NCI-H2107 treated with DMSO at 0.1 percent for 48 hours (cell line): ENCODE measurements around the gene ORAI1.
"Not testable (repeated sequence)": the region's sequence is repeated elsewhere in the genome, so short reads cannot be mapped to it uniquely, and the experiment has no call there.

Experiments
- DNase-seq: peaks from one replicate; lab custom pipeline; 2025; ENCODE audit not compliant: unreplicated experiment; lab: John Stamatoyannopoulos, UW

ORAI1 gene

DNA sequence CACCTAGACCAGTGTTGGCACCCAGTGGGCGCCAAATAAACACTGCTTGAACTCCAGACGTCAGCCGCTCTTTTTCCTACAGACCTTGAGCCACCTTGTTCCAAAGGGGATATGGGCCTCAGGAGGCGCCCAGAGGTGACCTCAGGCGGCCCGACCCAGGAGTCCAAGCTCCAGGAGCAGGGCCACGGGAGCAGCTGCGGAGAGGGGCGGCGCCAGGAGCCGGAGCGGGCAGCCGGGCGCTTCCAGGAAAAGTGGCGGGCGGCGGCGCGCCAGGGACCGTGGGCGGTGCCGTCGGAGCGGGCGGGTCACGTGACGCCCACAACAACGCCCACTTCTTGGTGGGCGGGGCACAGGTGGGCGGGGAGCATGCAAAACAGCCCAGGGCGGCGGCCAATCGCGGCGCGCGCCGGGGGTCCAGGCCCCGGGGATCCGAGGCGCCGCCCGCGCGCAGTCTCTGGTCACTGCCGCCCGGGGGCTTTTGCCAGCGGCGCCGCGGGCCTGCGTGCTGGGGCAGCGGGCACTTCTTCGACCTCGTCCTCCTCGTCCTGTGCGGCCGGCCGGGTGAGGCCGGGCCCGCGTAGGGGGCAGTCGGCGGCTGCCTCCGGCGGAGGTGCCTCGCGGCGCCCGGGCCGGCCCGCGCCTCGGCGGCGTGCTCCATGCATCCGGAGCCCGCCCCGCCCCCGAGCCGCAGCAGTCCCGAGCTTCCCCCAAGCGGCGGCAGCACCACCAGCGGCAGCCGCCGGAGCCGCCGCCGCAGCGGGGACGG lies at the start of gene ORAI1:
Gene ORAI1, plus strand, starts transcription at position 444 of the 766 bp plus-strand sequence.
- DNase-seq: peak; percentile 81

GRCh38 chr12:121576851-121577391 lies 49.4 kb upstream of the ORAI1 start:
- peak; percentile 29 for DNase-seq

GRCh38 chr12:121577443-121578180 lies 48.7 kb upstream of the ORAI1 start:
- DNase-seq: peak; percentile 59

DNA sequence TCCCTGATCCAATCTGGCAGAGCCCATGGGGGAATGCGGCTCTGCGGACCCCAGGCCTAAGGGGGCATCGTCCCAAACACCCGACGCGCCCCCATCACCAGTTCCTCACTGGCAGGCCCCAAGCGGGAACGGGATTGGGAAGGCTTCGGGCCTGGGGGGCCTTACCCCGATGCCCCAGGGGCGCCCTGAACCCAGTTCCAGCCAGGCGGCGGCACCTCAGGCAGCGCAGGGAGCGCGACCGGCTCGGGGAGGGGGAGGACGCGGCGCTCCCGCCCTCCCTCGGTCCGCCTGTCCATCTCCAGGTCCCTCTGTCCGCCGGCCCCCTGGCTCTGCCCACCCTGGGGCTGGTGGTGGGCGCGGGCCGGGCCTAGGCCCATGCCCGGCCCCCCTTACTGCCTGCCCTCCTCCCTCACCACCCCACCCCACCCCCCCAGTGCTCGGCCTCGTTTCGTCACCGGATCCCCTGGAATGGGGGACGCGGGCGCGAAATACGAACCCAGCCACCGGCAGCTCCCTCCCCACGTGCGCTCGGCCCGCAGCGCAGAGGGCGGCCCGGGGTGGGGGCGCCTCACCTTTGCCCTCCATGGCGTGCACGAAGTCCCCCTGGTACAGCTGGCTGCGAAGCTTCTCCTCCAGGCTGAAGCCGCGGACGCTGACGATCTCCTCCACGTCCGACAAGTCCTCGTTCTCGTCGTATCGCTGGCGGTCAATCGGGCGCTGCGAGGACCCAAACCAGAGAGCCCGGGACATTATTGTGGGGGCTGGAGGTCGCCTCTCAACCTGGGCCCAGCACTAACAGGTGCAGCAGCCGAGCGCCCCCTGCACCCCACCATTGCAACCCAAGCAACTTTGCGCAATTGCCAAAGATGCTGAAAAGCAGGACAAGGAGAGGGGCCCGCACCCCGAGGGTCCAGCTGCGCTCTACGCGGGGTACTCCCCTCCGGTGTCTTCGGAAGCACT lies 47.8 kb upstream of the ORAI1 start:
- DNase-seq: no peak

GRCh38 chr12:121579190-121579791 lies 47.0 kb upstream of the ORAI1 start:
- DNase-seq: no peak

DNA sequence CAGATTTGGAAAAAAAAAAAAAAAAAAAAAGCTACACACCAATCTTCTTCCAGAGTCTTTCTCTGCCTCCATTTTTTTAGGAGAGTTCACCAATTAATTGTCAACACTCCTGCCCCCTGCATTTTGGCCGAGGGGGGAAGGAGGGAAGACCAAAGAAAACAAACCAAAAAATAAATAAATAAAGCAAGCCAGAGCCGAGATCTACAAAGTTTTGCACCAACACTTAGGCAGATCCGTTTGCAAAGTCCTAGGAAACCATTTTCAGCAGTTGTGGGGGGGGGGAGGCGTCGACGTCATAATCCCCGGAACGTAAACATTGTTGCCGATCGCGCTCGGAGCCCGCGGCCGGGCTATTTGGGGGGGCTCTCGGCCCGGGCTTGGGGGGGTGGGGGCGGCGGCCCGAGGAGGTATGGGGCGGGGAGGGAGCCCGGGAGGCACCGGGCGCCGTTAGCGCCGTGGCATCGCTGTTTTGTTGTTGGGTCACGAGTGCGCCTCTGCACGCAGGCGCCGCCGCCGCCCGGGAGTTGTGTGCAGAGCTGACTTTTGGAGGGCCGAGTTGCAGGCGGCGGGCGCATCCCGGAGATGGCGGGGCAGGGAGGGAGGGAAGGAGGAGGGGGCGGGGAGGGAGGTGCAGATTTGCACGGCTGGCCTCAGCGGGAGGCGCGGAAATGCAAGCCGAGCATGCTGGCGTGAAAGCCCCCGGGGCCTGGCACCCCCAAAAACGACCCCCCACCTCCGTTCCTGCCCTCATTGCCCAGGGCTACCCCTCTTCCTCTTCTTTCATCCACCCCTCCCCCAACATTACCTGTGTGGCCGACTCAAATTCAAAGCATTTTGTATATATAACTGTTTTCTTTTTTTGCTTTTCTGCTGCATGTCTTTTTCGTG lies 46.1 kb upstream of the ORAI1 start:
- DNase-seq: peak; percentile 75

DNA sequence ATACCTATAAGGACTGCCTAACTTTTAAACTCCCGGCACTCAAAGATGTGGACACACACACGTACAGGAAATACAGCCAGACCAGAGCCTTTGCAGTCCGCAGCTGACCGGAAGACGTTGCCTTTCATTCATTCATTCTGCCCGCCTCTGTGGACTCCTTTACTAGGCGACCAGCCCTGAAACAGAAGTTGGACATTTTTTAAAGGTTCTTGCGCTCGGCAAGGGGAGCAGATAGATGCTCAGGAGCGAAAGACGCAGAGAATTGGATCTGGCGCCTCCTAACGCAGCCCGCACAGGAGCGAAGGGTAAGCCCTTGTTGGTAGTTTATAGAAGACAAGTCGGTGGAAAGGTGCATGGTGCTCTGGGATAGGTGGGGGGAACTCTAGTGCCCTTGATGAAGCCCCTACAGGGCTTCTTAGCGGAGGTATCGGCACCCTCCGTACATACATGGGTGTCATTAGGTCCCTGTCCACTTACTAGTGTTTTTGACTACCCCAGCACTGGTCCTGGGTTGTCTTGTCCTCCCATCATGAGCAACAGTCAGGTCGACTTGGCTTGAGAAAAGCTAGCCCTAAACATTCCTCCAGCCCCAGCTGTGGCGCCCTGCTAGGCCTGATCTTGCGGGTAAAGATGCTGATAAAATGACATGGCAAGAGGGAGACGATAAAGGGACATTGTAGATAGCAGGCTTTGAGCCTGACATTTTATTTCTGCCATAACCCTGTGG lies 45.2 kb upstream of the ORAI1 start, which contains the start of gene KDM2B:
Gene KDM2B, minus strand, starts transcription at position 65 of the 727 bp plus-strand sequence. CDS start 112 bp downstream, outside the sequence.
- no peak for DNase-seq

- no peak for DNase-seq
These were observed 44.5 kb upstream of the ORAI1 start for GRCh38 chr12:121581686-121582429.

GRCh38 chr12:121582583-121583333 lies 43.6 kb upstream of the ORAI1 start:
- no peak for DNase-seq

GRCh38 chr12:121583334-121583661 lies 43.0 kb upstream of the ORAI1 start:
- DNase-seq: not testable (repeated sequence)

DNA sequence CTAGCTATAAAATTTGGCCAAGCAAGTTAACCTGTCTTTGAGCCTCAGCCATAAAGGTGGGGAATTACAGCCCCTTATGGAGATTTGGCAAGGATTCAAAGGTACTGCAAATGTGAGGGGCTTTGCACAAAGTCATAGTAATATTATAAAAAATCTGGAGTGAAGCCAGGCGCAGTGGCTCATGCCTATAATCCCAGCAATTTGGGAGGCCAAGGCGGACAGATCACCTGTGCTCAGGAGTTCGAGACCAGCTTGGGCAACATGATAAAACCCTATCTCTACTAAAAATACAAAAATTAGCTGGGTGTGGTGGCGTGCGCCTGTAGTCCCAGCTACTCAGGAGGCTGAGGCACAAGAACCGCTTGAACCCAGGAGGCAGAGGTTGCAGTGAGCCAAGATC lies 41.4 kb upstream of the ORAI1 start:
- DNase-seq: not testable (repeated sequence)

- DNase-seq: no peak
These were observed 35.7 kb upstream of the ORAI1 start for GRCh38 chr12:121590476-121591143.

- DNase-seq: no peak
These were observed 34.0 kb upstream of the ORAI1 start for GRCh38 chr12:121592320-121592719.

DNA sequence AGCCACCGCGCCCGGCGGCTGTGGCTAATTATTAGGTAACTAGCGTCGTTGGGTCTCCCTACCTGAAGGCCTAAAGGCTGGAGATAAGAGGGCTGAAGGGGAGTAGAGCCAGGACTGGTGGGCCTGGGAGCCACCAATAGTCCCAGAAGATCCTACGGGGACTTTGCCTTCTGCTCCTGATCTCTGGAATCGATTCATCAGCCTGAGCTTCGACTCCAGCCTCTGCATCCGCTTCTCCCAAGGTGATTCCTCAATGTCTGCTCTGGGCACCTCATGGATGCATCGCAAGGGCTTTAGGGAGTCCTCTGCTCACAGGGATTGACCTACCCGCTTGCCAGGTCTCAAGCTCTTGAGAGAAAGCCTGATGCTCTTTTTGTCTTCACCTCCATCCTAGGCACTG lies 30.8 kb upstream of the ORAI1 start:
- no peak for DNase-seq

GRCh38 chr12:121596526-121596925 lies 29.8 kb upstream of the ORAI1 start:
- no peak for DNase-seq

DNA sequence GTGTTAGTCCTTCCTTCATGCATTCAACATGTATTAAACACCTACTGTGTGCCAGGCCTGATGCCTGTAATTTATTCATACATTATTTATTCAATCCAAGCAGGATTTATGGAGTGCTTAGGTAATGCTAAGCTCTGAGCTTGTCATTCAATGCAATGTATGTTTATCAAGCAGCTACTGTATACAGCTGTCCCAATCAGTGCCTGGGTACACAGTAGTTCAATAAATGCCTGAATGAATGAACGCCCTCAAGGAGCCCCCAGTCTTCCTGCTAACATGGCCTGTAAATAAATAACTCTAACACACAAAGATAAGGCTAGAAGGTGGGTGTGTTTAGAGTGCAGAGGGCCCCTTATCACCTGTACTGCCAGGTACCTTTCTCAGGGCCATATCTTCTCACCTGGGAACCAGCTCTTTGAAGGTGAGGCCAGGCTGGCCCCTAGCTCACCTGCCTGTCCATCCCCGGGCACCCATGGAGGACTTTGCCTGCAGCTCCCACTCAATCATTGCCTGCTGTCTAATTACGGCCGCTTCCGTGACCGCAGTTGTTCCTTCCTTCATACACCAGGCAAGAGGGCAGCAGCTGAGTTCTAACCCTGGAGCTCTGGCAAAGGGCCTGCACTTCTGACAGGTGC lies 25.5 kb upstream of the ORAI1 start:
- no peak for DNase-seq
